ENCODE data around the gene ISYNA1.

Gene ISYNA1

DNA sequence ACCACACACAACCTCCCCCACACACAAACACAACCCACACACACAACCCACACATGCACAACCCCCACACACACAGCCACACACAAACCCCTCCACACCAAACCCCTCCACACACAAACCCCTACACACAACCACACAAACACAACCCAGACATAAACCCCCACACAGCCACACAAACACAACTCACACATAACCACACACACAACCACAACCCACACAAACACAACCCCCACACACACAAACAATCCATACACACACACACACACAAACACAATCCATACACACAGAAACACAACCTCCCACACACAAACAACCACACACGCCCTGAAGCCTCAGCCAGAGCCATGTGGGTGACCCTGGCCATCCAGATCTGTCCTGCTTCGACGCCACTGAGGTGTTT is 30.0 kb upstream of the ISYNA1 start:
- DNase-seq = peak in 1 of 5 experiments; percentile 35

DNA sequence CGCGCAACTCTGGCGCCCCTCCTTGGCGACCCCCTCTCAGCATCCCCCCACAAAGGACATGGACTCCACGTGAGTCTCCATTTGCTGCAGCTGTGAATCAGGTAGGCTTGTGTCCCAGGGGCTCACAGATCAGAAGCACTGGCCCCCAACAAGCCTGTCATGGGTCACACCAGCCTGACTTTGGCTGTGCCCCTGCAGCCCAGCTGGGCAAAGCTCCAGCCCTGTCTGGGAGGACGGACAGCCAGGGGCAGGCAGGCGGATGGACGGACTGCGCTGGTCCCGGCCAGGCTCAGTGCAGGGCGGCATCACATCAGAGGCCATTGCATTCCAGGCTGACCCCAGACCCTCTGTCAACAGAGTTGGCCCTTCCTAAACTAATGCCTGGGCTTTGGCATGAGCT is 28.4 kb upstream of the ISYNA1 start:
- no peak for DNase-seq

DNA sequence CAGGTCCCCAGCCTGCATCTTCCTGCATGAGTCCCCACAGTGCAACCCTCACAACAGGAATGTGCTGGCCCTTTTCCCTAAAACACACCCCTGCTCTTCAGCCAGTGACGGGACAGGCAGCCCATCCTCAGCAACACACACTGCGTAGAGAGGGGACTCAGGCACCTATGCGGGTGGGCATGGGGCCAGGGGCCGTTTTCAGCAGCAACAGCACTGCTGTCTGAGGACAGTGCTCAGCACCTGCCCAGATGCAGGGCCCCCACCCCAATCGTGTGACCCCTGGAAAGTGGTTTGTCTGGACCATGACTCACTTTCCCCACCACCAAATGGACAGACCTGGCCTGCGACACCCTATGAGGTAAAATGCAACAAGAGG is 28.0 kb upstream of the ISYNA1 start:
- no peak for DNase-seq

DNA sequence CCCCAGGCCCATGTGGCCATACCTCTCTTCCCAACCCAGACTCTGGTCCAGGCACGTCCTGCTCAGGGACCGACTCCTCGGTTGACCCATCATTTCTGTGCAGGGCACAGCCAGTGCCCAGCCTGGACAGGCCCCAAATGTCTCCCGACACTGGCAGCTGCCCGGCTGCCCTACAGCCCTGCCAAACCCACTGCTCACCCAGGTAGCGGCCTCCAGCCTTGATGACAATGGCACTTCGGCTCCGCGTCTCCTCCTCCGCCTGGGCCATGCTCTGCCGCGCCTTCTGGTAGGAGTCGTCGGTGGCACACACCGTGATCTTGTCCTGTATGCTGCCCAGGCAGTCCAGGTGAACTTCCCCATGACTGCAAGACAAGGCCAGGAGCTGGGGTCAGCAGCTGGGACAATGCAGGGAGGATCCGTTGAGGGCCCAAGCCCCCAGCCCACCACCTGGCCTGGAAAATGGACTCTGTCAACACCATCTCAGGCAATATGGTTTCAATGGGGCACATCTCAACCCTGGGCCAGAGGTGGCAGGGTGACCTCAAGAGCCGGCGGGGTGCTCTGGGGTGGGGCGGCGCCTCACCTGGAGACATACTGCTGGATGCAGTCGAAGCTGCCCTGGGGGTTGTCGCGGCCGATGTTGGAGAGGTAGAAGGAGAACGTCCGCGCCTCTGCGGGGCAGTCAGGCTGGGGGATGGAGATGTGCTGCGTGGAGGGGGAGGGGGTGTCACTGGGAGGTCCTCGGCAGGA is 27.5 kb upstream of the ISYNA1 start:
- DNase-seq = no peak

DNA sequence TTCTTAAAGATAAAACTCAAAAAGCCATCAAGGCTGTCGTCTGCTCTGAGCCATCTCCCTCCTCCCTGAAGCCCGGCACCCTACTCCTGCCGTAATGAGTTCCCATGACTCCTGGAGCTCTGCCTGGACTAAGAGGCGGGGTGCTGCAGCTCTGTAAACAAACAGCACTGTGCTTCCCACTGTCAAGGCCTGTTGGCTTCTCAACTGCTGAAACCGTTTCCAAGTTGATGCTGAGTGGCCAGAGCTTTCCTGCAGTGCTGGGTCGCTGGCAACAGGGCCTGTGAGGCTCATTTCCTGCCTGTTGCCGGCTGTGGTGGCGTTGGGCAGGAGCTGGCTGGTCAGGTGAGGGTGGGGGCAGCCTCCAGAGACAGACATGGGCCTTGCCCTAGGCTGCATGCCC is 26.7 kb upstream of the ISYNA1 start:
- DNase-seq = no peak

DNA sequence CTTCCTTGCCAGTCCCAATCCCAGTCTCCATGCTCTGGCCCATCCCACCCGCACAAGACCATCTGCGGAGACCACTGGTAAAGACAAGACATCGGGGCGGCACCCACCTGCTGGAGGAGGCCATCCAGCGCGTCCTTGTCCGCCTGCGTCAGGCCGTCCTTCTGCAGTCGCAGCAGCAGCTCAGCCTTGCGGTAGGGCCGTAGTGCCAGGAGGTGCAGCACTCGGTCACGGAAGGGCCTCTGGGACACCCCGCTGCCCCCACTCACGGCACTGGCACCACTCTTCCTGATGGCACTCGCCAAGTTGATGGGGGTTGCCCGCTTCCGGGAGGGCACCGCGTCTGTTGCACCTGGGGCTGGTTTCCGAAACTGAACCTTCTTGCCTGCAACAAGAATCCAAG is 23.5 kb upstream of the ISYNA1 start:
- DNase-seq = no peak

DNA sequence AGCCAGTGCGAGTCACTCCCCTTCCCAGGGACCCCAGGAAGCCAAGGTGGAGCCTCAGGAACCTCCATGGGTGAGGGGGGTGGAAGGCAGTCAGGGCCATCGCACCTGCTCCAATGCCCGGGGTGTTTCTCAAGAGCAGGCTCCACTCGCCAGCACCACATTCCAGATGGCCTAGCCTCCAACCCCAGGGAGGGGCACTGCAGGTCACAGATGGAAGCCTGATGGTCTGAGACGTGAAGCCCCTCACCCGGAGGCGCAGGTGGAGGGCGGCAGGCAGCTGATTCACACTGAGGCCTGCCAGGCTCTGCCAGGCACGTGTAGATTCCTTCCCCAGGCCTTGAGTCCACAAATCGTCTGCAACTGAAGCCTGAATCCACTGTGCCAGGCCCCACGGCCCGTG is 23.0 kb upstream of the ISYNA1 start:
- DNase-seq = no peak

DNA sequence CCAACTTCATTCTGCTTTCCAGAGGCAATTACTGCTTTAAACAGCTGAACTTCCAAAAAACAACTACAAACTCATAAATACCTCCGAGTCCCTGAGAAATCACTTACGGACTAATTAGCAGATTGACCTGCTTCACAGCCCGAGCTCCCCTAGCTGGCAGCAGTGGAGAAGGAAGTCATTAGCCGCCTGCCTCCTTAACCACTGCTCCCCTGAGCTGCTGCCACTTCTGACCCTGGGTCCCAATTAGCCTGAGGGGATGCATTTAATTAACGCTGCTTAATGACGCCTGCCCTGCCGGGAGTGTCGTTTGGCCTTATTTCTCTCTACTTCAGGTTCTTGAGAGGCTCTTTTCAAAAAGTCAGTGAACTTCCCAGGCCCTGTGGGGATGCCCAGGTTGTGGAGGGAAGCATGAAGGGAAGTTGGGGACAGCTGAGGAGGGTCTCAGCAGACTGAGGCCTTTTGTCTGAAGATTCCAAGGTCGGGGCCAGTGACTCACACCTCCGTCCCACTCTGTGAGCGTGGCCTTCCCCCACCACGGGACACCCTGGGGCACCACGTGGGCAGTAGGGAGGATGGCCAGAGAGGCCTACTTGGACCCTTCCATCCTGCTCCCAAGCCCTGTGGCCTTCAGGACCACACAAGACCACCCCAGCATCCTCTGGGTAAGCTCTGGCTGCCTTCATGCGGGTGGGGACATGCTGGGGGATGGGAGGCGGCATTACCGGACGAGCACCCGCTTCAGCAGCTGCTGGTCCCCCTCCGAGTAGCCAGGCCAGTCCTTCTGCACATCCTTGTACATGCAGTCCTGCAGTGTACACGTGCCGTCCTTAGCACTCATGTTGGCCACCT is 19.8 kb upstream of the ISYNA1 start:
- DNase-seq = no peak

DNA sequence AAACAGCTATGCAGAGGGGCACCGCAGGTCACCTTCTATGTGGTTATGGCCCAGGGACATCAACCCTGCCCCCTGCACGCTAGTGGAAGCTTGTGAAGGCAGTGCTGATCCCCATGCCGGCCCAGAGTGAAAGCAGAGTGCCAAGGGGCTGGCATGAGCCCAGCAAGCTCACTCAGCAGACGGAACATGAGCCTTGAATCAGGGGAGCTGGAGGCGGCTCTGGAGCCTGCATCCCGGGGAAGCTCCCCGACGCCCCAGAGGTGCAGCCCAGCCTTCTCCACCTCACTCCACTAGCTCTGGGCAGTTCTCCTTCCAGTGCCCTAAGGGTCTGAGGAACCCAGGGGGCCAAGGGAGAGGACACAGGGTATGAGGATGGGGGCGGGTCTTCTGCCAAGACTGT is 19.0 kb upstream of the ISYNA1 start:
- no peak for DNase-seq

DNA sequence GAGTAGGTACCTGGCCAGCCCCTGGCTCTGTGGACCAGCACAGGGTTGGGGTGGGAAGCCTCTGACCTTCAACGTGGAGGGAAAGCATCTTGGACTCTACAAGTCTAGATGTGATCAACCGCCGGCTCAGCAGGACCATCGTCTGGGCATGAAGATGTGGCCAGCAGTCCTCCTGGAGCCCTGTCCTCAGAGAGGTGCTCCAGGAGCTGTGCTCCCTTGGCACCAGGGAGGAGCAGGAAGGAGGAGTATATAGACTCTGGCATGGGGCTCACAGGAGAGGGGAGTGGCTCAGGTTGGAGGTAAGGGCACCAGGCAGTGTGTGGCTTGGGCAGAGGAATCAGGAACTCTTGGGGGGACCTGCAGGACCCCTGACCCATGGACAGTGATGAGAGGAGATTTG is 18.3 kb upstream of the ISYNA1 start:
- no peak for DNase-seq

DNA sequence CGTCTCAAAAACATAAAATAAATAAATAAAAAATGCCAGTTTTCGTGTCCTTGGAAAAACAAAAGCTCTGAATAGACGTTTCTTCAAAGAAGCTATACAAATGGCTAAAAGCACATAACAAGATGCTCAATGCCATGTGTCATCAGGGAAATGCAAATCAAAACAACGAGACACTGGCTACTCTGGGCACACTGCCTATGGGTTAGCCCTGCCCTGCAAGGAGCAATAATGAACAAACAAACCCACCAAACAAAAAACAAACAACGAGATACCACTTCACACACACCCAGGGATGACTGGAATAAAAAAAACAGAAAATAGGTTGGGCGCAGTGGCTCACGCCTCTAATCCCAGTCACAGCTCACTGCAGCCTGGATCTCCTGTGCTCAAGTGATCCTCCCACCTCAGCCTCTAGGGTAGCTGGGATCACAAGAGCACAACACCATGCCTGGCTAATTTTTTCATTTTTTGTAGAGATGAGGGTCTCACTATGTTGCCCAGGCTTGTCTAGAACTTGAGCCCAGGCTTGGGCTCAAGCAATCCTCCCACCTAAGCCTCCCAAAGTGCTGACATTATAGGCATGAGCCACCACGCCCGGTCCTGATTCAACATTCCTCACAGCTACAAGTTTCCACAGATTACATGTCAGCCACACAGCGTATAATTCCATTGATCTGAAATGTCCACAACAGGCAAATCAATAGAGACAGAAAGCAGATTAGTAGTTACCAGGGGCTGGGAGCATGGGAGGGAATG is 15.5 kb upstream of the ISYNA1 start:
- no peak for DNase-seq

DNA sequence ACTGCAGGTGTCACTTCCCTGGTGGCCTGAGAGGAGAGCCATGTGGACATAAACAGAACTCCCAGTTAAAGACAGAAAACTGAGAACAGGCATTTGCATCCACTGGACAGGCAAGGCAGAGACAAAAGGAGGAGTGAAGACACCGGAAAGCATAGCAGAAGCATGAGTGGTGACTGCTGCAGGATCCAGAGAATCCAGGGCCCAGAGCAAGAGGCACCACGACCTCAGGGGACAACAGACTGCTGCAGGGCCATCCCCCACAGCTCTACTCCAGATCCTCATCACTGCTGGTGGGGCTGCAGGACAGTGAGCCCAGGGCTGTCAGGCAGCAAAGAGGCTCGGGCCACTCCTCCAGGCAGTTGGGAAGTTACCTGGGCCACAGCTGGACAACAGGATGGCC is 14.5 kb upstream of the ISYNA1 start:
- no peak for DNase-seq

DNA sequence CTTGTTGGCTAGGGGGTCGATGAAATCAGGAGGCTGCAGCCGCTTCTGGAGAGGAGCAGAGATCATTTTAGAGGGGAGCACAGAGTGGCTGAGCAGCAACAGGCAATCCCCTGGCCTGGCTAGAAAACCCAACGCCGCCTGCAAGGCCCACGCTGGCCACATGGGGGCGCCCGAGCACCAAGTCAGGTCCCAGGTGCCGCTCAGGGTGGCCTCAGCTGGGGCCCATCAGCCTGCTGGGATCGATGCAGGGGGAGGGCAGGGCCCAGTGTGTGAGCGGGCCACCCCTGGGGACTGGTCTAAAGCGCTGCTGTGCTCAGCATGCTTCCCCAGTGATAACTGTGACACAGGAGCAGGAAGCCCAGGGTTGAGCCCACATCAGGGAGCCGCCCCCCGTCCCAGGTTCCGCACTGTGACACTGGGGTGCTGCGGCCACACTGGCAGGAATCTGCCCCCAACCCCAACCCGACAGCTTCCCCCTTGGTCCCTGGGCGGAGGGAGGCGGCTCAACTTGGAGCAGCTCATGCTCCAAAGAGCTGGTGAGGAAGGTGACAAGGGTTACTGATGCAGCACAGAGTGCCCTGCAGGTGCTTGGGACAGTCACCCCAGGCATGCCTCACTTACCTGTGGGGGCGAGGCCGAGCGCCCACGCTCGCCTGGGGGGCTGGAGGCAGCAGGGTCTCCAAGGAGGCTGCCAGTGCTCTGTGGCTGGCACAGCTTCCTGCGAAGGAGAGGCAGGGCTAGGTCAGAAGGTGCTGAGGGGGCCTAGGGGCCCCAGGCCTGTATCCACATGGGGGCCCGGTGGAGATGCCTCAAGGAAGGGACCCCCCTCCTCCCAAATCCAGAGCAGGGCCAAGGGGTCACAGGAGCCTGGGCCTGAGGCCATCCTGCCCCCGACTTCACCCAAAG is 13.3 kb upstream of the ISYNA1 start:
- DNase-seq = peak; percentile 70 to 86 (median 76)

DNA sequence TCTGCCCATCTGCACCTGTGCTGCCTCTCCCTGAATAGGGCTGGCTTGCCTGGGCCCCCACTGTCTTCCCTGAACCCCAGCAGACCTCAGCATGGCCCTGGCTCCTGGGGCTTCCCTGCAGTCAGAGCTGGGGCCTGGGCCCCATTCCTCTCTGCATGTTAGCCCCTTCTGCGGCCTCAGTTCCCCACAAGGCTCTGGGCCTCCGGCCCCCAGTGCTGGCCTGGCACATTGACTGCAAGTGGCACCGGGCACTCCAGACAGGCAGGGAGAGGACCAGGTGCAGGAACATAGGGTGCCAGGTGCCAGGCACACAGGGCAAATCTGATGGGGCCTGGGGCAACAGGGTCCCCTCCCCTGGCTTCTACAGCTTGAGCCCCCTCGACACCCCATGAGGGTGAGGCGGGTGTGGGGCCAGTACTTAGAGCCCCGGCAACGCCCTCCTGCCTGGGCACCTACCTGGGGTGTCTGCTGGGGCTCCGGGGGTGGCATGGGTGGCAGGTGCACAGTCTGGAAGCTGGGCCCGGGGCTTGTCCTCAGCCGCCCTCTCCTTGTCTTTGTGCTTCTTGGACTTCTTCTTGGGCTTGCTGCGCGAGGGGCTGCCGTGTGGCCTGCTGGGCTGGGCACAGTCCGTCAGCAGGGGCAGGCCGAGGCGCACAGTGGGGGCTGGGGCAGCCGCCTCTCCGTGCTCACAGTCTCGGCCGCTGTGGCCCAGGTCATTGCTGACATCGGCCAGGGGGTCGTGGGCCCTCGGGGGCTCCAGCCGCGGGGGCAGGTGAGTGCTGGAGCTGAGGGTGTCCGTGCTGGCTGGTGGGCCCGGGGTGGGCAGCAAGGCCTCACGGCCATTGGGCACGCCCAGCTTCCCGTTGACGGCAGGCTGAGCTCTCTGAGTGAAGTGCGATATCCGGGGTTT is 12.3 kb upstream of the ISYNA1 start:
- DNase-seq = no peak

DNA sequence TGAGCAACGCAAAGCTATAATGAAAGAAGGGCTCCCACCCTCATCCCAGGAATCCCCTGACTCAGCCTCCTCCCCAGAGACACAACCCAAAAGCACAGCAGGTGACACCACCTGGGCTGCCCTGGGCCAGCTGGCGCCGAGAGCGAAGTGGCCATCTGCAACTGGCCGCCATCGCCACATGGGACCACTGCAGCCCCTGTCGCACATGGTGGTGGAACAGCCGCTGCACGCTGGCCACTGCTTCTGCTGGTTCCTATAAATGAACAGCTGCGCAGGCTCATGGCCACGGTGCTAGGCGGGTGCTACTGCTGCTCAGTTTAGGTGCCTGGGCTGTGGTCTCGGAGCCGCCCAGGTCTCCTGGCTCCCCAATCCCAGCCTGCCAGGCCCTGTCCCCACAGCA is 11.6 kb upstream of the ISYNA1 start:
- DNase-seq = no peak

DNA sequence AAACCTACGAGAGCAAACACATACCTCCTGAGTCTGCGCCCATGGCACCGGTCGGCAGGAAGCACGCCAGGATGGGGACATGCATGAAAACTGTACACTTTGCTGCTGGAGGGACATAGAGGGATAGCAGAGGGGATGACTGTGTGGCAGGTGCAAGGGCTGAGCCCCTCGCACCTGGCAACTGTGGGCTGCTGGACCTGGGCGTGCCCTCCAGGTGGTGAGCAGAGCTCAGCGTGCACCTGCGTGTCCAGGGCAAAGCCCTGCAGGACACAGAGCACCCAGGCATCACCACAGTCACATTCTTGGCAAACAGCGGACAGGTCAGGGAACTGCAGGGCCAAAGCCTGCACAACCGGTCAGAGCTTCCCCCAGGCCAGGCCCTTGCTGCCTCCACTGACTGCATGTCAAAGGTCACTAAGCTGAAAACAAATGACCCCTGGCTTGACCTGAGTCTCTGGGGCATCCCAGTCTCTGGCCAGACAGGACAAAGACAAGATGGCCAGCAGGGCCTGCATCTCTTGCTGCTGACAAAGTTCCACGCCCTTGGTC is 9.0 kb upstream of the ISYNA1 start:
- no peak for DNase-seq

DNA sequence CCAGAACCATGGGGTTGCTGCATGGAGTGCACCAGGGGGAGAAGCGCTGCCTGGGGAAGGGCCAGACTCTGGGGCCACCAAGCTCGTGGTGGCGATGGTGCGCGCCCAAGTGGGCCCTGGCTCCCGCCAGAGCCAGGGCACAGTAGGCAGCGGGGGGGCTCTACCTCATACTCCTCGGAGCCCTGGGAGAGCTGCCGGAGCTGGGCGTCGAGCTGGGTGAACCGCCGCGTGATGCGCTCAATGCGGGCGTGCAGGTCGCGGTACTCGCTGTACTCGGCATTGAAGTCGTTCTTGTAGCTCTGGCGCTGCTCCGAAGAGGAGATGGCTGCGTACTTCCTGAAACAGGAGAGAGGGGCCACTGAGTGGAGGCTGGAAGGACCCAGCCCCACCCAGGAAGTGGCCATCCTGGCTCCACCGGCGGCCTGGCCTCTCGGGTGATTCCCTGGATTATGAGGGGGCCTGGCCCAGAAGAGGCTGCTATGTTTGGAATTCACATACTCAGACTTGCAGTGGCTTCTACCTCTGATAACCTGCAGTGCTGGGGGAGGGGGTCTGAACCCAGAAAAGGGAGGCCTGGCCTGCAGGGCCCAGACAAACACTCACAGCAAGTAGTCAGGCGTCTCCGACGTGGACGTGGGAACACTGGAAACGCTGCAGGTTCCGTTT is 8.3 kb upstream of the ISYNA1 start:
- DNase-seq = no peak

DNA sequence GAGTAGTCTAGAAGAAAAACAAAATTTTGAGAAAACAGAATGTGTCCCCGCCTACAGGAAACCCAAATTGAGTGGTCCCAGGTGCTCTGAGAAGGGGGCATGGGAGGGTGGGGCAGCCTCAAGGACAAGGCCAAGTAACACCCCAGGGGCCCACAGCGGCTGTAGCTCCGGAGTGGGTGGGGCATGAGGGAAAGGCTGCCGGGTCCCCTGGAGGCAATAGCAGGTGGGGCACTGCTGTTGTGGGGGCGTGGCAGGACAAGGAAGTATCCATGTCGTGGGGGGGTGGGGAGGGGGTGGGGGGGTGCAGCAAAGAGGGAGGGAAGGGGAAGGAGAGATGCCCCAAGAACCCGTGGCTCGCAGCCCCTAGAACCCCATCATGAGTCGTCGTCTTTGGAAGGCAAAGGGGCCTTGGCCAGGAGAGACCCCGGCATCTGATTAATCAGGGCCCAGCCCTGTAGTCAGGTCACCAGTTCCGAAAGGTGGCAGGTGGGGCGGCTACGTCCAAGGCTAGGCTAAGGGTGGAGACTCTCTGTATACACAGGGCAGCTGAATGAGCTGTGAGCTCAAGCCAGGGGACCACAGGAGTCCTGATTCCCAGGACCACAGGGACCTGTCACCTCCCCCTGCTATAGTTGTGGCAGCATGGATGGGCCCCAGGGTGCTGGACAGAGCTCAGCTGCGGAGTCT is 7.5 kb upstream of the ISYNA1 start:
- DNase-seq = no peak

DNA sequence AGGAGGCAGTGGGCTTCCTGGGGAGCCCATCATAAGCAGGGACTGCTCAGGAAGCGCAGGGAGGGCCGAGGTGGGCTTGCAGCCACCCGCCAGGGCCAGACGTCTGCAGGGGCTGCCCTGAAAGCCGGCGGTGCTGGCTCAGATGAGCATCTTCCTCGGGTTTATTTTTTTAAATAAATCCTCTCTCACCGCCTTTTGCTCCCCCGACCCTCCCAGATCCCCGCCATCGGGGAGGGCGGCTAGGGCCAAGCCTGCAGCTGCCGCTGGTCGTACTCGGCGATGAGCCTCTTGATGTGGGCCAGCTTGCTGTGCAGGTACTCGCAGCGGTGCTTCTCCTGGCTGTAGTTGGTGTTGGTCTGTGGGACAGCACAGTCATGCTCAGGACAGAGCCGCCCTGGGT is 6.6 kb upstream of the ISYNA1 start:
- no peak for DNase-seq

DNA sequence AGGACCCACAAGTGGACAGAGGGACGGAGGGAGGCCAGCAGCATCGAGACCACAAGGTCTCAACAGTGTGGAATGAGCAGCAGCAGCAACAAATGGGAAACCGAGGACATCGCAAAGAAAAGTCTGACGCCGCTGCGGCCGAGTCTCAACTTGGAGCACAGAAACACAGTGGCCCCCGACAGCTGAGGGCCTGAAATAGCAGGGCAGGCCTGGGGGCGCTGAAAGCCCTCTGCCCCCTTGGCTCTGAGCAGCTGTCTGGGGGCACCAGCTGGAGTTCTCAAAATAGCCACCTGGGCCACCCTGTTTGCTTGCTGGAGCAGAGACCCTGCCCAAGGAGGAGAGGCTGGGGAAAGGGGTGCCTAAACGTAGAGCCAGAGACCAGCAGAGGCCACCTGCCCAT is 5.9 kb upstream of the ISYNA1 start:
- DNase-seq = no peak

All from T-helper 2 cell (primary cell).